Gastrocnemius medialis (tissue), 4 donors: ENCODE results near the gene NLRP5. TPM values are rescaled to one million over a fixed set of nuclear protein-coding genes. Genes with fewer than 3 reads are reported as not detected.

Experiments
- ATAC-seq, 2 donors: fragments of 150-250 bp; one replicate each; pipeline ENCODE4 v1.9.1; 2016
- DNase-seq, 2 donors: peaks; one replicate each; pipeline ENCODE4 v3.0.0-alpha.2; 2019
- H3K27ac ChIP-seq, 4 donors: fragments of 200-600 bp; sonication (generic); 1 replicate in 1 of 4; 2 replicates in 3 of 4; pipeline ENCODE4 v1.5.1; 2016 to 2018; ENCODE audit warnings: mild to moderate bottlenecking in 2 of 4, moderate library complexity in 1 of 4
- H3K27me3 ChIP-seq, 3 donors: fragments of 200-600 bp; sonication (generic) in 2 of 3; 1 replicate in 1 of 3; 2 replicates in 2 of 3; pipeline versions ENCODE4 v1.5.1 to v1.6.0; 2016 to 2019; ENCODE audit warnings: mild to moderate bottlenecking in 1 of 3, moderate library complexity in 1 of 3
- H3K36me3 ChIP-seq, 2 donors: fragments of 200-600 bp; sonication (generic) in 1 of 2; one replicate each; pipeline ENCODE4 v1.5.1; 2017 to 2018
- H3K4me1 ChIP-seq, 2 donors: fragments of 200-600 bp; sonication (generic) in 1 of 2; one replicate each; pipeline ENCODE4 v1.5.1; 2016 to 2017; ENCODE audit warnings: mild to moderate bottlenecking in 2 of 2
- H3K4me3 ChIP-seq, 4 donors: fragments of 200-600 bp; sonication (generic) in 3 of 4; 1 replicate in 1 of 4; 2 replicates in 3 of 4; pipeline ENCODE4 v1.5.1; 2016 to 2019; ENCODE audit warnings: mild to moderate bottlenecking in 2 of 4
- H3K9me3 ChIP-seq, 3 donors: fragments of 200-600 bp; sonication (generic) in 2 of 3; 1 replicate in 1 of 3; 2 replicates in 2 of 3; pipeline ENCODE4 v1.5.1; 2016 to 2019
- CTCF ChIP-seq, 5 experiments: fragments of 450-650 bp in 3 of 5; fragments of 200-600 bp in 2 of 5; sonication (generic) in 2 of 5; IDR thresholded peaks in 4 of 5; conservative IDR thresholded peaks in 1 of 5; 1 replicate in 4 of 5; 2 replicates in 1 of 5; pipeline ENCODE4 v1.5.1; 2016 to 2019; ENCODE audit warnings: antibody characterized with exemption in 5 of 5, mild to moderate bottlenecking in 3 of 5, moderate library complexity in 3 of 5
- POLR2A ChIP-seq, 2 donors: fragments of 450-650 bp; IDR thresholded peaks; one replicate each; pipeline ENCODE4 v1.6.1; 2017; ENCODE audit warnings: antibody characterized with exemption in 2 of 2, mild to moderate bottlenecking in 2 of 2, moderate library complexity in 2 of 2
- in situ Hi-C, 4 donors: fragments of 200-750 bp; cut with MboI; loops; one replicate each; pipeline versions ENCODE4 v1.15.0 to v1.8.0; 2017; ENCODE audit warnings: low sequenced_read_pairs in 4 of 4
- intact Hi-C: fragments of 100-400 bp; cut with DNase I; formaldehyde crosslinking; loops from one replicate; pipeline ENCODE4 v1.15.1; 2023; ENCODE audit warnings: low total_unique reads
- total RNA-seq, 4 donors: library from RNA; depleted of rRNA; stranded (reverse); fragments of >200 nt; gene quantifications; one replicate each; pipeline versions ENCODE4 v1.1.0 to v1.2.3, GENCODE V29; 2016

NLRP5 gene
- total RNA-seq, 4 donors from 2014 or later: not detected

- intact Hi-C loops: loop anchor here (5.0 to 10.0 kb wide), 2 partner anchors 35 to 1688 kb away; partner anchors contain the start of gene ZNF444
- Histone ChIP-seq H3K9me3 (no peaks in the 10 kb centered on the region), H3K4me3 (no peak overlapping the region), H3K4me1 (peaks cover 51 to 57% of the 10 kb centered on the region in 2 donors), H3K27ac (peak overlapping the region in 1 of 4 donors; percentile 23), H3K27me3 (no peaks in the 10 kb centered on the region), H3K36me3 (no peaks in the 10 kb centered on the region)
- DNase-seq: no peak
- in situ Hi-C loops: no loop called here
- TF ChIP-seq CTCF (IDR thresholded peaks at IDR 0.05 in 4 of 5, conservative IDR thresholded peaks at IDR 0.05 in 1 of 5): no peak
- no peak for TF ChIP-seq POLR2A (IDR thresholded peaks at IDR 0.05)
- no peak for ATAC-seq
These were observed 120.4 kb downstream of the NLRP5 start for GRCh38 chr19:56106993-56107392.

- intact Hi-C loops (loop anchor here (5.0 to 10.0 kb wide), 2 partner anchors 35 to 1687 kb away; partner anchors contain the start of gene ZNF444), in situ Hi-C loops (no loop called here)
- Histone ChIP-seq H3K27me3 (no peaks in the 10 kb centered on the region), H3K9me3 (no peaks in the 10 kb centered on the region), H3K4me3 (no peak overlapping the region), H3K4me1 (peaks cover 58 to 65% of the 10 kb centered on the region in 2 donors), H3K36me3 (no peaks in the 10 kb centered on the region), H3K27ac (peak overlapping the region in 3 of 4 donors; percentile 20 to 49 (median 24))
- ATAC-seq: no peak
- no peak for DNase-seq
- TF ChIP-seq POLR2A (IDR thresholded peaks at IDR 0.05): no peak
- no peak for TF ChIP-seq CTCF (IDR thresholded peaks at IDR 0.05 in 4 of 5, conservative IDR thresholded peaks at IDR 0.05 in 1 of 5)
These were observed 121.2 kb downstream of the NLRP5 start for GRCh38 chr19:56107626-56108351.

GRCh38 chr19:56108447-56109195, 122.0 kb downstream of the NLRP5 start:
- Histone ChIP-seq H3K9me3 (no peaks in the 10 kb centered on the region), H3K36me3 (no peaks in the 10 kb centered on the region), H3K27me3 (no peaks in the 10 kb centered on the region), H3K4me1 (peaks cover 65 to 73% of the 10 kb centered on the region in 2 donors), H3K4me3 (peak overlapping the region in 3 of 4 donors; percentile 8 to 47 (median 14)), H3K27ac (peak overlapping the region; percentile 20 to 49 (median 26))
- intact Hi-C loops (loop anchor here (5.0 to 10.0 kb wide), 2 partner anchors 34 to 1686 kb away; partner anchors contain the start of gene ZNF444), in situ Hi-C loops (no loop called here)
- no peak for TF ChIP-seq CTCF (IDR thresholded peaks at IDR 0.05 in 4 of 5, conservative IDR thresholded peaks at IDR 0.05 in 1 of 5)
- no peak for TF ChIP-seq POLR2A (IDR thresholded peaks at IDR 0.05)
- DNase-seq (no peak), ATAC-seq (no peak)

- TF ChIP-seq CTCF (IDR thresholded peaks at IDR 0.05 in 4 of 5, conservative IDR thresholded peaks at IDR 0.05 in 1 of 5) (no peak), POLR2A (IDR thresholded peaks at IDR 0.05) (no peak)
- peak overlapping the region in 3 of 4 donors; percentile 8 to 47 (median 14) for H3K4me3 ChIP-seq
- H3K36me3 ChIP-seq: no peaks in the 10 kb centered on the region
- DNase-seq: no peak
- in situ Hi-C loops: no loop called here
- H3K27me3 ChIP-seq: no peaks in the 10 kb centered on the region
- no peak for ATAC-seq
- H3K27ac ChIP-seq: peak overlapping the region; percentile 20 to 73 (median 48)
- no peaks in the 10 kb centered on the region for H3K9me3 ChIP-seq
- intact Hi-C loops: loop anchor here (5.0 to 10.0 kb wide), 2 partner anchors 33 to 1686 kb away; partner anchors contain the start of gene ZNF444
- H3K4me1 ChIP-seq: peaks cover 71 to 79% of the 10 kb centered on the region in 2 donors
These were observed 122.7 kb downstream of the NLRP5 start for GRCh38 chr19:56109226-56109625.
